ENCODE results near the gene SPATA17. TPM values are rescaled to one million over a fixed set of nuclear protein-coding genes. Genes with fewer than 3 reads are reported as not detected.

SPATA17 gene
- total RNA-seq, 1 experiment from 2014 or later: 1.7 TPM

GRCh38 chr1:217674028-217674729 lies 43.0 kb downstream of the SPATA17 start:
- DNase-seq (ENCODE audit: low read depth): no peak

GRCh38 chr1:217681806-217682205 lies 50.7 kb downstream of the SPATA17 start:
- DNase-seq (ENCODE audit: low read depth): no peak

GRCh38 chr1:217687511-217687910 lies 56.4 kb downstream of the SPATA17 start:
- no peak for DNase-seq (ENCODE audit: low read depth)

GRCh38 chr1:217696140-217696539 lies 65.0 kb downstream of the SPATA17 start:
- peak; percentile 22 for DNase-seq (ENCODE audit: low read depth)

- DNase-seq (ENCODE audit: low read depth): no peak
Measured at GRCh38 chr1:217703326-217703725, 72.2 kb downstream of the SPATA17 start.

GRCh38 chr1:217712925-217713597 lies 81.9 kb downstream of the SPATA17 start:
- no peak for DNase-seq (ENCODE audit: low read depth)

GRCh38 chr1:217715681-217716080 lies 84.5 kb downstream of the SPATA17 start:
- no peak for DNase-seq (ENCODE audit: low read depth)

- no peak for DNase-seq (ENCODE audit: low read depth)
Measured at GRCh38 chr1:217717959-217718358, 86.8 kb downstream of the SPATA17 start.

- no peak for DNase-seq (ENCODE audit: low read depth)
Measured at GRCh38 chr1:217718873-217719272, 87.7 kb downstream of the SPATA17 start.

GRCh38 chr1:217721692-217722091 lies 90.5 kb downstream of the SPATA17 start:
- no peak for DNase-seq (ENCODE audit: low read depth)

- DNase-seq (ENCODE audit: low read depth): no peak
Measured at GRCh38 chr1:217734973-217735372, 103.8 kb downstream of the SPATA17 start.

GRCh38 chr1:217747156-217747769 lies 116.1 kb downstream of the SPATA17 start:
- peak; percentile 5 for DNase-seq (ENCODE audit: low read depth)

- DNase-seq (ENCODE audit: low read depth): no peak
Measured at GRCh38 chr1:217769768-217770167, 138.6 kb downstream of the SPATA17 start.

- no peak for DNase-seq (ENCODE audit: low read depth)
Measured at GRCh38 chr1:217770918-217771317, 139.8 kb downstream of the SPATA17 start.

GRCh38 chr1:217776693-217777092 lies 145.5 kb downstream of the SPATA17 start:
- DNase-seq (ENCODE audit: low read depth): no peak

- no peak for DNase-seq (ENCODE audit: low read depth)
Measured at GRCh38 chr1:217781056-217781455, 149.9 kb downstream of the SPATA17 start.

- no peak for DNase-seq (ENCODE audit: low read depth)
Measured at GRCh38 chr1:217791091-217791490, 159.9 kb downstream of the SPATA17 start.

GRCh38 chr1:217805792-217806191 lies 174.6 kb downstream of the SPATA17 start:
- DNase-seq (ENCODE audit: low read depth): no peak

- no peak for DNase-seq (ENCODE audit: low read depth)
Measured at GRCh38 chr1:217812175-217812574, 181.0 kb downstream of the SPATA17 start.

- no peak for DNase-seq (ENCODE audit: low read depth)
Measured at GRCh38 chr1:217813031-217813430, 181.9 kb downstream of the SPATA17 start.

- DNase-seq (ENCODE audit: low read depth): no peak
Measured at GRCh38 chr1:217837691-217838090, 206.5 kb downstream of the SPATA17 start.

GRCh38 chr1:217839161-217839560 lies 208.0 kb downstream of the SPATA17 start:
- no peak for DNase-seq (ENCODE audit: low read depth)

- no peak for DNase-seq (ENCODE audit: low read depth)
Measured at GRCh38 chr1:217846733-217847132, 215.6 kb downstream of the SPATA17 start.
